Epithelial cell of esophagus (primary cell): ENCODE data around the gene NUDT17.

ENCODE experiments used
- DNase-seq: peaks from one replicate; pipeline ENCODE4 v3.0.0; 2010; ENCODE audit warnings: low read depth
- H3K4me3 ChIP-seq: 2 replicates; pipeline ENCODE4 v1.5.1; 2011; ENCODE audit warnings: mild to moderate bottlenecking, low read length, control low read depth
- TF ChIP-seq, protein P1 (sequence below): IDR thresholded peaks from 2 replicates; pipeline ENCODE4 v1.5.1; 2011; ENCODE audit warnings: low read depth, mild to moderate bottlenecking, low read length, control low read depth, inconsistent platforms; ENCODE audit not compliant: insufficient read depth; ENCODE audit errors: missing control alignments

Gene NUDT17

DNA sequence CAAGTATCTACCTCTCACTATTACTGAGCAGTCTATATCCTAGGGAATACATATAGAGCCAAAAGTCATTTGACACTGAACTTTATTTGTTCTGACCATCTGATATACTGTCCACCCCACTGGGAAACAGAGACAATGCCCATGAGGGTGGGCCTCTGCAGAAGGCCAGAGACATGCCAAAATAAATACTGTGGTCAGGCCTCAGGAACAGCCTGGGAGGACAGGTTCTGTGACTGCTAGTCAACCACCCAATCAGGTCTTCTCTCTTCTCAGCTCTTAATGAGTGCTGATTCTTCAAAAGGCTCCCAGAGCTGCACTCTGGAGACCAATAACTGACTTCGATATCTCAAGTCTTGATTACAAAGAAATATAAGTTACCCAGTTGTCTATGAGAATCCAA lies 45.7 kb downstream of the NUDT17 start:
- TF ChIP-seq, protein P1, sequence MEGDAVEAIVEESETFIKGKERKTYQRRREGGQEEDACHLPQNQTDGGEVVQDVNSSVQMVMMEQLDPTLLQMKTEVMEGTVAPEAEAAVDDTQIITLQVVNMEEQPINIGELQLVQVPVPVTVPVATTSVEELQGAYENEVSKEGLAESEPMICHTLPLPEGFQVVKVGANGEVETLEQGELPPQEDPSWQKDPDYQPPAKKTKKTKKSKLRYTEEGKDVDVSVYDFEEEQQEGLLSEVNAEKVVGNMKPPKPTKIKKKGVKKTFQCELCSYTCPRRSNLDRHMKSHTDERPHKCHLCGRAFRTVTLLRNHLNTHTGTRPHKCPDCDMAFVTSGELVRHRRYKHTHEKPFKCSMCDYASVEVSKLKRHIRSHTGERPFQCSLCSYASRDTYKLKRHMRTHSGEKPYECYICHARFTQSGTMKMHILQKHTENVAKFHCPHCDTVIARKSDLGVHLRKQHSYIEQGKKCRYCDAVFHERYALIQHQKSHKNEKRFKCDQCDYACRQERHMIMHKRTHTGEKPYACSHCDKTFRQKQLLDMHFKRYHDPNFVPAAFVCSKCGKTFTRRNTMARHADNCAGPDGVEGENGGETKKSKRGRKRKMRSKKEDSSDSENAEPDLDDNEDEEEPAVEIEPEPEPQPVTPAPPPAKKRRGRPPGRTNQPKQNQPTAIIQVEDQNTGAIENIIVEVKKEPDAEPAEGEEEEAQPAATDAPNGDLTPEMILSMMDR, result no peak
- H3K4me3 ChIP-seq, result no peak overlapping the region
- peak; percentile 70 for DNase-seq

DNA sequence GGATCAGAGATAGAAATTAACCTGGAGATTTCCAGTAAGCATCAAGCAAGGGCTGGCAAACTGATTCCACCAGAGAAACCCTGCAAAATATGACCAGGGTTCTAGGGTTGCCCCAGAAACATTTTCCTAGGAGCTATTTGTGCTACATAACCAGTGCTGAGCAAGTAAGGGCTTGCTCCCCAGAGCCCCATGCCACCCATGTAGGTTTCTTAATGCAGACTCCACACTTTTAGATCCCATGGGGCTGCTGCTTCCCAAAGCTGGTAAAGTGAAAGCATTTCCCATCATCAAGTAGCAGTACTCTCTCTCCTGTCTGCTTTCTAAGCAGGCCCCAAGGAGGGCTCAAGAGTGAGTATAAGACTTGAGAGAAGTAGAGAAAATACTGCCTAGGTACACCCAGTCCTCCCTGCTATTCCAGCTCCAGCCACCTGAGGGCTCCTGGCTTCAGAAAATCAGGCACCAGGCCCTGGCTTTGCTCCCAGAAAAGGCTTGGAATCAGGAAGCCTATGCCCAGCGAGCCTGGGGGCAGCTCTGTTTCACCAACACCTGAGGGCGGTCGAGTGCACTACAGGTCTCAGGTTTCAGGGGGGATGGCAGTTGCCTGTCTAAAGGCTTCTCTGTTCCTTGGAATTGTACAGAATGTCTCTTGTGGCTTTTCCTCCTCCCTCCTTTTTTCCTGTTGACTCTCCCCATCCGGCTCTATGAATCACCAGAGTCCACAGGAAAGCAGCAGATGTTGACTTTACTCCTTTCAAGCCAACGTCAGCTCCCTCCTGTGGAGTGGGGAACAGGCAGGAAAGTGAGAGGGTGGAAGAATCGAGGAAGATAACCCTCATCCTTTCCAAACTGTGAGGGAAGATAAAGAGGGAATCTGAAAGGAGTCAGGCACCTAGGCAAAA lies 46.4 kb downstream of the NUDT17 start:
- peak overlapping the region; percentile 17 for H3K4me3 ChIP-seq
- TF ChIP-seq, protein P1, result peak; percentile 95
- DNase-seq, result peak; percentile 99

DNA sequence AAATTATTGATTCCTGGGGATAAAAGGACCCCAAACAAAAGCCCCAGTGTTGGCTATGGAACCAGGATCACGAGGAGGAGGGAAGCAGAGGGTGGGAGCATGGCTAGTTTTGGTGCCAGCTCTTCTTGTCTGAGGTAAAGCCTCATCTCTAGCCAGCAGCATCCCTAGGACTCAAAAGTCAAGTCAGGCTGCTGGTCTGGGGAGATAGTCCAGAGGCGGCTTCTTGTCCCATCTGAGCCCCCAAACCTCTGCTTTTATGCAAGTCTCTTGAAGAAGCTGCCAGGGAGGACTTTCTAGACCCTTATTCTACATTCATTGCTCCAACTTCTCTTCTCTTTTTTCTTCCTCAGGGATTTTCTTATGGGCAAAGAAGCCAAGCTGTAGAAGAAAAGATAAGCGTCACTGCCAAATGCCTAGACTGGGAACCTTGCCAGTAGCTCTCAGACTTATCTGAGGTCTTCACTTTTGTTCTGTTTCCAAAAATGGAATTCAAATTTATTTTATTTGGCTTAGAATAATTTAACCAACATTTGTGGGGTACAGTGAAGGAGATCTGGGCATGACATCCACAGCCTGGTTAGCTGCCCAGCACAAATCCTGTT lies 47.2 kb downstream of the NUDT17 start:
- H3K4me3 ChIP-seq, result no peak overlapping the region
- DNase-seq, result no peak
- TF ChIP-seq, protein P1, result no peak

DNA sequence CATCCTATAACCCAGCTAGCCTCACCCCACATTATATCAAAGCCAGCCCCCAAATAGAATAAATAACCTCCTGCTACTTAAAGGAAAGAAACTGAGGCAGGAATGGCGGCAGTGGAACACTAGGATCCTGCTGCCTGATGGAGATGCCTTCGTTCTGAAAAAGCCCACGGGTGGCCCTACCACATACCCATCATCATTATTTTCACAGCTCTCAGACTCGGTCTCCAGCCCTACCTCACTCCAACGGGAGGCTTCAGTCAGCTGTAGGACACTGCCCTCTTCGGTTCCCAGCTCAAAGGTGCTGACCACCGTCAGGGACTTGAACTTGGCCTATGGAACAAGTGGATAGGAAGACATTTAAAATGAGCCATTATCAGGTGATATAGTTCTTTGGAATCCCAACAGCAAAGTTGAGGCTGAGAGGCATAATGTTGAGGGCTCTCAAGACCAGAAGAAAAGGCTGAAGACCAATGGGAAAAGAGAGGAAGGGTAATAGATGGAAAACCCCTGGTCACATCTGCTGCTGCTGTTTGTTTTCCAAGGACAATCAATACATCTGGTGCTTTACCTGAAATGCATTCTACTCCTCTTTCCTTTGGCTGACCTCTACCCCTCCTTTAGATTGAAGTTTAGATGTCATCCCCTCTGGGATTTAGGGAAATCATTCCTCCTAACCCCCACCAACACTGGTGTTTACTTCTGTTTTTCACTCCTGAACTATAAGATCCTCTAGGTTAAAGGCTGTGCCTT lies 48.1 kb downstream of the NUDT17 start:
- TF ChIP-seq, protein P1, result no peak
- DNase-seq, result no peak
- H3K4me3 ChIP-seq, result no peak overlapping the region

DNA sequence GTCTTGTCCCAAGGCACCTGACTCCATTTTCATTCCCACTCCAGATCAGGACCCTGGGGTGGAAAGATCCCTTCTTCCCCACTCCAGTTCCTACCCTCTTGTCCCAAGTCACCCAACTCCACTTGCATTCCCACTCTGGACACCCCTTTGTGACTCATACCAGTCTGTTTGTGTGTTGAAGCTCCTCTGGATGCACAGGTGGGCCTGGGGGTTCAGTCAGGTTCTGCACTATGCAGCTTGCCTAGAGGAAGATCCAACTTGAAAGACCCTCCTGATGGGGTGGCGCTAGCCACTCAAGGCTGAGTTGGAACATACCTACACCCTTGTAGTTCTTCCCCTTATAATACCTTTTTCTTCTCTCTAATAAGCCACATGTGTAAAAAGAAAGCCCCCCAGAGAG lies 50.0 kb downstream of the NUDT17 start:
- H3K4me3 ChIP-seq, result no peak overlapping the region
- TF ChIP-seq, protein P1, result no peak
- no peak for DNase-seq

DNA sequence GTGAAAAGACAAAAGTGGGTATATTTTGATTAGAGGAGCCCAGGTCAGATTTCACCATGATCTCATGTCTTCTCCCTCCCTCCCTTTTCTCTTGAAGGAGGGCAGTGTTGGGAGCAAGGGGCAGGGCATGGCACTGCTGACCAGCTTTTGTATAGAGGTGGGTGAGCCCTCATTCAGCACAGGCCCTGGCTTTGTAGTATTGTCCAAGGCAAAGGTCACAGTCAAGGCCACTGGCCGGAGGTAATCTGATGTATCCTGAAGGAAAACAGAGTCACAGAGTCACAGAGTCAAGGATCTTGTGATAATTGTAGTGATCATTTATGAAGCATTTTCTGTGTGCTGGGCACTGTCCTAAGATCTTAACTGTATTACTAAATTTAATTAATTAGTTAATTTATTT lies 52.5 kb downstream of the NUDT17 start:
- TF ChIP-seq, protein P1, result no peak
- H3K4me3 ChIP-seq, result no peak overlapping the region
- no peak for DNase-seq
